ENCODE results near the gene RYR1.
"Not testable (repeated sequence)": the region's sequence is repeated elsewhere in the genome, so short reads cannot be mapped to it uniquely, and the experiment has no call there.

The RYR1 gene

DNA sequence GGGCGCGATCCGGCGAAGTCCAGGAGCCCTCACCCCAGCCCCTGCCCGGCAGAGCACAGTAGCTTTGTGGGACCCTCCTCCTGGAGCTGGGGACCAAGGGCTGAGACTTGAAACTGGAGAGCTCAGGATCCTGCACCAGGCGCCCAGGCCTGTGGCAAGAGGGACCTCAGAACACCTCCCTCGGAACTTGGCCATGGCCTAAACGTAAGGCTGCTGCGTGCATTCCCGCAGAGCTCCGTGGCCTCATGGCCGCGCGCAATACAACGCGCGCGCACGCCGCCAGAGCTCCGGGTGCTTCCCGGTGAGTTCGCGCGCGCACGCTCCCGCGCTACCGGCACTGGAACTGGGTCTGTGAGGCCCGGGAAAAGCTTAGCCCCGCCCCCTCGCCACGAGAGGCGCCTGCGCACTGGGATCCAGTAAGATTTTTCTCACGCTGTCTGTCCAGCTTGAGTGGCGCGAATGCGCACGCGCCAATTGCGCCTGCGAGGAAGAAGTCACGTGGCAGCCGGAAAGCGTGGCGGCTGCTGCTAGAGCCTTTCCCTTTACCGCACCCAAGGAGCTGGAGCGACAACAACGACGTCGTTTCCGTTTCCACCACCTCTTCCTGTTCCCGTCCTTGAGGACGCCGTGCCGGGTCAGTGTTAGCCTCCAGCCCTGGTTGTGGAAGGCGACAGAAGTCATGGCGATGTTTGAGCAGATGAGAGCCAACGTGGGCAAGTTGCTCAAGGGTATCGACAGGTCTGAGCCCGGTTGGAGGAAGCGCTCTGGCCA is 185.3 kb downstream of the RYR1 start, which contains the start of gene EIF3K:
EIF3K (plus strand) TSS at position 599 of the 771 bp plus-strand sequence; CDS start at position 680, 81 bp downstream.
- H3K4me3 ChIP-seq (ENCODE audit: low read depth, low read length) = peak within 1 kb of the TSS; percentile 85
- TF ChIP-seq, protein P1, sequence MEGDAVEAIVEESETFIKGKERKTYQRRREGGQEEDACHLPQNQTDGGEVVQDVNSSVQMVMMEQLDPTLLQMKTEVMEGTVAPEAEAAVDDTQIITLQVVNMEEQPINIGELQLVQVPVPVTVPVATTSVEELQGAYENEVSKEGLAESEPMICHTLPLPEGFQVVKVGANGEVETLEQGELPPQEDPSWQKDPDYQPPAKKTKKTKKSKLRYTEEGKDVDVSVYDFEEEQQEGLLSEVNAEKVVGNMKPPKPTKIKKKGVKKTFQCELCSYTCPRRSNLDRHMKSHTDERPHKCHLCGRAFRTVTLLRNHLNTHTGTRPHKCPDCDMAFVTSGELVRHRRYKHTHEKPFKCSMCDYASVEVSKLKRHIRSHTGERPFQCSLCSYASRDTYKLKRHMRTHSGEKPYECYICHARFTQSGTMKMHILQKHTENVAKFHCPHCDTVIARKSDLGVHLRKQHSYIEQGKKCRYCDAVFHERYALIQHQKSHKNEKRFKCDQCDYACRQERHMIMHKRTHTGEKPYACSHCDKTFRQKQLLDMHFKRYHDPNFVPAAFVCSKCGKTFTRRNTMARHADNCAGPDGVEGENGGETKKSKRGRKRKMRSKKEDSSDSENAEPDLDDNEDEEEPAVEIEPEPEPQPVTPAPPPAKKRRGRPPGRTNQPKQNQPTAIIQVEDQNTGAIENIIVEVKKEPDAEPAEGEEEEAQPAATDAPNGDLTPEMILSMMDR (IDR thresholded peaks at IDR 0.05; ENCODE audit: low read depth, low read length, missing control alignments) = no peak
- DNase-seq (ENCODE audit: low read depth) = peak; percentile 97

DNA sequence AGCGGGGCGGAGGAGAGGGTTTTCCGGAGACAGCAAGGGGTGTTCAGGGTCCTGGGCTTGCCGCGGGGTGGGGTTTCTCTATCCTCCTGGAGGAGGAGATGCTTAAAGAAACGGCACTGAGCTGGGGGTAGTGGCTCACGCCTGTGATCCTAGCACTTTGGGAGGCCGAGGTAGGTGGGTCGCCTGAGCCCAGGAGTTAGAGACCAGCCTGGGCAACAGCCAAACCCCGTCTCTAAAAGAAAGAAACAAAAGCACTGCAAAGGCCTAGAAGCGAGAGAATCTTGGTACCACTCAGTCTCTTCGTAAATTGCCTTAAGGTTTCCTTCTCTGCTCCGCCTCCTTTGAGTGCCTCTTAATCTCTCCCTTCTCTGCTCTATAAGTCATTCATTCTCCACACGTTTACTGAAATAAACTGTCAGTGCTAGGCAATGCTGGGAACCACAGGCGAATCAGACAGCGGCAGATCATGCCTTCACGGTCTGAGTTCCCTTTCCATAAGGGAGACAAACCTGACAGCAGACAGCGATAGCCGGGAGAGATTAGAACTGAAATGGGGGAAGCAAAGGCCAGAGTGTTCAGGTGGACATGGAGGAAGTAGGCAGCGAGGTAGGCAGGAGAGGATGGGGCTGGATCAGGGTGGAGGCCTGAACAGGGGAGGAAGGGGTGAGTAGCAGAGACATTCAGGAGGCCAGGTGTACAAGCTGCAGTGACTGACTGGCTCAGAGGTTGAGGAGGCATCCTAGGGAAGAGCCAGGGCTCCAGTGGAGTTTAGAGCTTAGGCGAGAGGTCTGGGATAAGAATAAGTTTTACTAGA is 186.1 kb downstream of the RYR1 start:
- H3K4me3 ChIP-seq (ENCODE audit: low read depth, low read length) = peak overlapping the region; percentile 85
- TF ChIP-seq, protein P1 (IDR thresholded peaks at IDR 0.05; ENCODE audit: low read depth, low read length, missing control alignments) = no peak
- DNase-seq (ENCODE audit: low read depth) = no peak

DNA sequence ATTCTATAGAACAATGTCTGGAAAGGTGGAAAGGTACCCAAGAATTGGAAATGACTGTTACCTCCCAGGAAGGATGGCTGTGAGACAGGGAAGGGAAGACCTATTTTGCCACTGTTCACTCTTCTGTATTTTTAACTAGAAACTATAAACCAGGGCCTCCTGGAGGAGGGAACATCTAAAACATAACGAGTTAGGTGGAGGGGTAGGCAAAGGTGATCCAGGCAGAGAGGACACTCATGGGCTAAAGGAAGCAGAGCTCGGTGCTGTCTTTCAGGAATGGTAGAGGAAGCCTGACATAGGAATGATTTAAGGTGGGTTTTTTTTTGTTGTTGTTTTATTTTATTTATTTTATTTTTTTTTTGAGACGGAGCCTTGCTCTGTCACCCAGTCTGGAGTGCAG is 191.3 kb downstream of the RYR1 start:
- DNase-seq (ENCODE audit: low read depth) = no peak
- H3K4me3 ChIP-seq (ENCODE audit: low read depth, low read length) = no peak overlapping the region
- TF ChIP-seq, protein P1 (IDR thresholded peaks at IDR 0.05; ENCODE audit: low read depth, low read length, missing control alignments) = no peak

DNA sequence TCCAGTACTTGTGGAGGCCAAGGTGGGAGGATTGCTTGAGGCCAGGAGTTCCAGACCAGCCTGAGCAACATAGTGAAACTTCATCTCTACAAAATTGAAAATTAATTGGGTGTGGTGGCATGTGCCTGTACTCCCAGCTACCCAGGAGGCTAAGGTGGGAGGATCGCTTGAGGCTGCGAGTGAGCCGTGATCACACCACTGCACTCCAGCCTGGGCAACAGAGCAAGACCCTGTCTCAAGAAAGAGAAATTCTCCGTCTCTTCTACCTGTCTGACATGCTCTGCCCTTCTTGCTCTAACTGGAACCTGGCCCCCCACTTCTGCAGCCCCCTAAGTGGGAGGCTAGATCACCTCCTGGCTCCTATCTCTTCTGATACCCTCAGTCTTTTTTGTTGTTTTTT is 192.9 kb downstream of the RYR1 start:
- DNase-seq (ENCODE audit: low read depth) = no peak
- no peak overlapping the region for H3K4me3 ChIP-seq (ENCODE audit: low read depth, low read length)
- TF ChIP-seq, protein P1 (IDR thresholded peaks at IDR 0.05; ENCODE audit: low read depth, low read length, missing control alignments) = no peak

DNA sequence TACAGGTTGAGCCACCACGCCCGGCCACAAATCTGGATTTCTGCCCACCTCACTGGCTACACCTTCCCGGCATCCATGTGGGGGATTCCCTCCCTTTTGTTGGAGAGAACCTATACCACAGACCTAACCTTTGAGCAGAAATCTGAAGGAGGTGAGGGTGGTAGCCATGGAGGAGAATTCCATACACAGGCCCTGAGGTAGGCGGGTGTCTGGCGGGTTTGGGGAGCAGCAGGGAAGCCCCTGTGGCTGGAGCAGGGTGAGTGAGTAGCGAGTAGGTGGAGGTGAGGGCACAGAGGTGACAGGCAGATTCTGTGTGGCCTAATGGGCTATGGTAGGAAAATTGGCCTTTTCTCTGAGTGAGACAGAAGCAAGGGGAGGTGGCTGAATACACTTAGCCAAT is 196.1 kb downstream of the RYR1 start:
- TF ChIP-seq, protein P1 (IDR thresholded peaks at IDR 0.05; ENCODE audit: low read depth, low read length, missing control alignments) = no peak
- no peak overlapping the region for H3K4me3 ChIP-seq (ENCODE audit: low read depth, low read length)
- DNase-seq (ENCODE audit: low read depth) = no peak

DNA sequence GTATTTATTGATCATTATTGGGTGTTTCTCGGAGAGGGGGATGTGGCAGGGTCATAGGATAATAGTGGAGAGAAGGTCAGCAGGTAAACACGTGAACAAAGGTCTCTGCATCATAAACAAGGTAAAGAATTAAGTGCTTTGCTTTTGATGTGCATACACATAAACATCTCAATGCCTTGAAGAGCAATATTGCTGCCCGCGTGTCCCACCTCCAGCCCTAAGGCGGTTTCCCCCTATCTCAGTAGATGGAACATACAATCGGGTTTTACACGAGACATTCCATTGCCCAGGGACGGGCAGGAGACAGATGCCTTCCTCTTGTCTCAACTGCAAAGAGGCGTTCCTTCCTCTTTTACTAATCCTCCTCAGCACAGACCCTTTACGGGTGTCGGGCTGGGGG is 197.8 kb downstream of the RYR1 start:
- not testable (repeated sequence) for H3K4me3 ChIP-seq (ENCODE audit: low read depth, low read length); DNase-seq (ENCODE audit: low read depth)

DNA sequence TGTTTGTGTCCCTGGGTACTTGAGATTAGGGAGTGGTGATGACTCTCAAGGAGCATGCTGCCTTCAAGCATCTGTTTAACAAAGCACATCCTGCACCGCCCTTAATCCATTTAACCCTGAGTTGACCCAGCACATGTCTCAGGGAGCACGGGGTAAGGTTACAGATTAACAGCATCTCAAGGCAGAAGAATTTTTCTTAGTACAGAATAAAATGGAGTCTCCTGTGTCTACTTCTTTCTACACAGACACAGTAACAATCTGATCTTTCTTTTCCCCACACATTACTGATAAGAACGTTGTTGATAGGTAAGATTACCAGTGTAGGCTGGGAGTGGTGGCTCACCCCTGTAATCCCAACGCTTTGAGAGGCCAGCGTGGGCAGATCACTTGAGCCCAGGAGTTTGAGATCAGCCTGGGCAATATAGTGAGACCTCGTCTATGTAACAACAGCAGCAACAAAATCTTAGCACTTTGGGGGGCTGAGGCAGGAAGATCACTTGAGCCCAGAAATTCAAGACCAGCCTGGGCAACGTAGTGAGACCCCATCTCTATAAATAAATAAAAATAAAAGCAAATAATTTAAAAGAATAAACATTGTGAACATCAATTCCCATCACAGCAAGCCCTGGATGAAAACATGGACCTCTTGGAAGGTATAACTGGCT is 198.5 kb downstream of the RYR1 start:
- not testable (repeated sequence) for DNase-seq (ENCODE audit: low read depth); H3K4me3 ChIP-seq (ENCODE audit: low read depth, low read length)

All from GM12864 (cell line).